ENCODE results near the gene C2orf42. TPM values are rescaled to one million over a fixed set of nuclear protein-coding genes. Genes with fewer than 3 reads are reported as not detected.
A peak's percentile ranks its signal among the peaks of the same experiment; 100 is the strongest.
"Not testable (repeated sequence)": the region's sequence is repeated elsewhere in the genome, so short reads cannot be mapped to it uniquely, and the experiment has no call there.

The C2orf42 gene
- polyA plus RNA-seq, 4 donors = 13.3 to 19.0 (median 18.2) TPM

GRCh38 chr2:70181363-70181956 is 9.4 kb downstream of the C2orf42 start:
- no peak for DNase-seq (ENCODE audit: low read depth in 4 of 4, low spot score in 3 of 4)

DNA sequence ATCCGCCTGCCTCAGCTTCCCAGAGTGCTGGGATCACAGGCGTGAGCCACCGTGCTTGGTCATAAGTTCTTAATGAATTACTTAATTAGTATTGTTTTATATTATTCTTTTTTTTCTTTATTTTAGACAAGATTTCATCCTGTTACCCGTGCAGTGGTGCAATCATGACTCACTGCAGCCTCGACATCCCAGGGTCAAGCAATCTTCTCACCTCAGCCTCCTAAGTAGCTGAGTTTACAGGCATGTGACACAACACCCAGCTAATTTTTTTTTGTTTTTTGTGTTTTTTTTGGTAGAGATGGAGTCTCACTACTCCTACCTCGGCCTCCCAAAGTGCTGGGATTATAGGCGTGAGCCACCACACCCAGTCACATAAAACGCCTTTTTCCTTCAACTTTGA is 17.3 kb downstream of the C2orf42 start:
- no peak for DNase-seq (ENCODE audit: low read depth in 4 of 4, low spot score in 3 of 4)

DNA sequence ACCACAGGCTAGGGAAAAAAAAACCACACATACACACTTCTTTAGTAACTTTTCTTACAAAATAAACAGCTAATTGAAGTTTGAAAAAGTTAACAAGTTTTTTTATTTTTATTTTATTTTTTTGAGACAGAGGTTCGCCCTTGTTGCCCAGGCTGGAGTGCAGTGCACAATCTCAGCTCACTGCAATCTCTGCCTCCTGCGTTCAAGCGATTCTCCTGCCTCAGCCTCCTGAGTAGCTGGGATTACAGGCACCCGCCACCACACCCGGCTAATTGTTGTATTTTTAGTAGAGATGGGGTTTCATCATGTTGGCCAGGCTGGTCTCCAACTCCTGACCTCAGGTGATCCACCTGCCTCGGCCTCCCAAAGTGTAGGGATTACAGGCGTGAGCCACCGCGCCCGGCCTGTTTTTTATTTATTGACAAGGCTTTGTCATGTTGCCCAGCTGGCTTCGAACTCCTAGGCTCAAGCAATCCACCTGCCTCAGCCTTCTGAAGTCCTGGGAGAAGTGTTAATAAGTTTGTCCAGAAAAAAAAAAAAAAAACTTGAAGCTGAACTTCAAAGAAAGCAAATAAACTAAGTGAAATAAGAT is 21.1 kb downstream of the C2orf42 start:
- not testable (repeated sequence) for DNase-seq (ENCODE audit: low read depth in 4 of 4, low spot score in 3 of 4)

GRCh38 chr2:70161069-70161534 is 29.7 kb downstream of the C2orf42 start:
- DNase-seq (ENCODE audit: low read depth in 4 of 4, low spot score in 3 of 4) = no peak

DNA sequence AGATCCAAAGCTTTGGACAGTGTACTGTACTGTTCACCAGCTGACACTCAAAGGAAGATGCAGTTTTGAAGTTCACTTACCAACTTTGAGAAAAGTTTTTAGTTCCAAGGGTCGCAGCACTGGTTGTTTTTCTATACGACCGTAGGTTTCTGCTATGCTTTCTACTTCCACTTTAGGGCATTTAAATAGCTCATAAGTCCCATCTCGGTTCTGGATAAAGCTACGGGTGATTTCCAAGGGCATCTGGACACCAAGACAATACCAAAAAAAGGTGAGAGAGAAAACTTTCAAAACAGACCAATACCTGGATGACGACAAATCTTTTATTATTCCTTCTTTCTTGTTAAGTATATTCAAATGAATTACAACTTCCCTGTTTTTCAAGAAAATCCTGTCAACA is 30.3 kb downstream of the C2orf42 start:
- no peak for DNase-seq (ENCODE audit: low read depth in 4 of 4, low spot score in 3 of 4)

DNA sequence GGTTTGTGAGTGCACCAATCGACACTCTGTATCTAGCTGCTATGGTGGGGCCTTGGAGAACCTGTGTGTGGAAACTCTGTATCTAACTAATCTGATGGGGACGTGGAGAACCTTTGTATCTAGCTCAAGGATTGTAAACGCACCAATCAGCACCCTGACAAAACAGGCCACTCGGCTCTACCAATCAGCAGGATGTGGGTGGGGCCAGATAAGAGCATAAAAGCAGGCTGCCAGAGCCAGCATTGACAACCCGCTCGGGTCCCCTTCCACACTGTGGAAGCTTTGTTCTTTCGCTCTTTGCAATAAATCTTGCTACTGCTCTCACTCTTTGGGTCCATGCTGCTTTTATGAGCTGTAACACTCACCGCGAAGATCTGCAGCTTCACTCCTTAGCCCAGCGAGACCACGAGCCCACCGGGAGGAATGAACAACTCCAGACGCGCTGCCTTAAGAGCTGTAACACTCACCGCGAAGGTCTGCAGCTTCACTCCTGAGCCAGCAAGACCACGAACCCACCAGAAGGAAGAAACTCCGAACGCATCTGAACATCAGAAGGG is 41.6 kb downstream of the C2orf42 start:
- DNase-seq (ENCODE audit: low read depth in 4 of 4, low spot score in 3 of 4) = not testable (repeated sequence)

- DNase-seq (ENCODE audit: low read depth in 4 of 4, low spot score in 3 of 4) = not testable (repeated sequence)
Observed at GRCh38 chr2:70148211-70148760, 42.5 kb downstream of the C2orf42 start.

DNA sequence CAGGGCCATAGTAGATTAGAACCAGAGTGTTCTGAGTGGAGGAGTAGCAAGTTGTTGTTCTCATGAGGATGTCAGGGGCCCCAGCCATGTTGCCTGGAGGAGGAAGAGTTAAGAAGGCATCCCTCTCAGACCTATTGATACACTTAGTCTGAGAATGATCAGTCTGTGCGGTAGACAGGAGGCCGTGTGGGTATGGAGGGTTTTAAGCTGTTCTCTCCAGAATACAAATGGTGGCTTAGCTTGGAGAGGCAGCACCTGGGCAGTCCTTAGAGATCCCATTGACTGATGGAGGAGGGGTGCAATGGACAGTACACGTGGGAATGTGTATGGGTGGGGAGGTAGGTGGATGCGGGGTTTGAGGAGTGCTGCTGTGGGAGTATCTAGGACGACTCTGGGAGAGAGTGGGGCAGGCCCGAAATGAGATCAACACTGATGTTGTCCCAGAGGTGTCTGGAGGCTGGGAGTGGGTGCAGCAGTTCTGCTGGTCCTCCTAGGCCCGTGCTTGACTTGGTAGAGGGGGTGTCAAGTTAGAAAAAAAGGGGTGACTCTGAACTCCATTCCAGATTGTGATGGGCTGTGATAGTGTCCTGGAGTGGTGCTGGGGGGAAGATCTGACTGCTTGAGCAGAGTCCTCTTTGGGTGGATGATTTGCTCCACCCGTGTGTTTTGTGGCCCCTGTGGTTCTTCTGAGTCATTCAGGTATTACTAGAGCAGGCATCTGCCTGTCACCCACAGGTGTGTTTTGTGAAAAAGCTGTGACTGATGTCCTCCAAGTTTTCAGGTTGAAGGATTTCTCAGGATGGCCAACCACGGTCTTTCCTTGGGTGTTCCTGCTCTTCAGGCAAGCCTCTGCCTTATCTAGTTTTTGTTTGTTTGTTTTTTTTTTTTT is 44.7 kb downstream of the C2orf42 start:
- DNase-seq (ENCODE audit: low read depth in 4 of 4, low spot score in 3 of 4) = no peak

GRCh38 chr2:70145144-70145490 is 45.7 kb downstream of the C2orf42 start:
- no peak for DNase-seq (ENCODE audit: low read depth in 4 of 4, low spot score in 3 of 4)

DNA sequence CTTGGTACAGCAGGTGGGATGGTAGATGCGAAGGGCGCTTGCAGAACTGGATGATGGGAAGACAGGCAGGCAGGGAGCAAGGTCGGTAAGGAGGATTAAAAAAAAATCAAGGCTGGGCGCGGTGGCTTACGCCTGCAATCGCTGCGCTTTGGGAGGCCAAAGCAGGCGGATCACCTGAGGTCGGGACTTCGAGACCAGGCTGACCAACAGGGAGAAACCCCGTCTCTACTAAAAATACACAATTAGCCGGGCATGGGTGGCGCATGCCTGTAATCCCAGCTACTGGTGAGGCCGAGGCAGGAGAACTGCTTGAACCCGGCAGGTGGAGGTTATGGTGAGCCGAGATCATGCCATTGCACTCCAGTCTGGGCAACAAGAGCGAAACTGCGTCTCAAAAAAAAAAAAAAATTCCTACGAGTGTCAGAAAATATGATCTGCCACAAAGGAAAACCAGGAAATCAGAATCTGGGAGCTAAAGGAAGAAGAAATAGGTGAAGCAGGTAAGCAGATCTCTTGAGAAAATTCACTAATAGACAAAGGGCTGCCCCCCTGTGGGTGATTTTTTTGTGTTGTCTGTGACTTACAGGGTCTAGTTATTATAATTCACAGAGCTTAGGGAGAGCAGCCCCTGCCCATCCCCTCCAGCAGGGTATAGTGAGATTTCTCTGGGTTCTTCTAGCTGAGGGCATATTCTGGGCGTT is 46.2 kb downstream of the C2orf42 start:
- no peak for DNase-seq (ENCODE audit: low read depth in 4 of 4, low spot score in 3 of 4)

GRCh38 chr2:70143314-70144150 is 47.3 kb downstream of the C2orf42 start:
- DNase-seq (ENCODE audit: low read depth in 4 of 4, low spot score in 3 of 4) = peak in 1 of 4 donors; percentile 46

DNA sequence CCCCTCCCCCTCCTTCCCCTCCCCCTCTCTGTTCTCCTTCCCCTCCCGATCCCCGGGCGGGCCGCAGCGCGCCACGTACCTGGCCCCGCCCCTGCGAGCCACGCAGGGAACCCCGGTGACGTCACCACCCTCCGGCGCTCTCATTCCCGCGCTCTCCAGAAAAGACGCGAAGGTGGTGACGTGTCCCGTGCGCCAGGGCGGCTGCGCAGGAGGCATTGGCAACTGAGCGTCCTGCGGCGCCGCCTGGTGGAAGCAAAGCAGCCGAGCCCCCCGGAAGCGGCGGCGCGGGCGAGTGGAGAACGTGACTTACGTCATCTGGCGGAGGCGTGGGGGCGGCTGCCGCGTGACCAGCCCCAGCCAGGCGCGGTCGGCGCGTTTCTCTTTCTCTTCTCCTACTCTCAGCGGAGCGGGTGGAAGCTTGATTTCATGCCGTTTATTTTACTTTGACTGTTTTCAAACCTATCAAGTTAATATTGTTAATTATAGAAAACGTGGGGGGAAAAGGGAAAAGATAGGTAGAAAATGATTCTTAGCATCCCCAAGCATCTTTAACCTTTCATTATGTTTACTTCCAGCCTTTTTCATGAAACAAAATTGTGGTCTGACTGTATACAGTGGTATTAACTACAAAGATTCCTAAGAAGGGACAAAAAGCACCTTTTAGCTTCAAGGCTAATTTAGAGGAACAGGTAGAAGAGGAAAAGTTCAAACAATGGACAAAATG is 48.1 kb downstream of the C2orf42 start:
- DNase-seq (ENCODE audit: low read depth in 4 of 4, low spot score in 3 of 4) = peak; percentile 99

- DNase-seq (ENCODE audit: low read depth in 4 of 4, low spot score in 3 of 4) = no peak
Observed at GRCh38 chr2:70141902-70142589, 48.8 kb downstream of the C2orf42 start.

DNA sequence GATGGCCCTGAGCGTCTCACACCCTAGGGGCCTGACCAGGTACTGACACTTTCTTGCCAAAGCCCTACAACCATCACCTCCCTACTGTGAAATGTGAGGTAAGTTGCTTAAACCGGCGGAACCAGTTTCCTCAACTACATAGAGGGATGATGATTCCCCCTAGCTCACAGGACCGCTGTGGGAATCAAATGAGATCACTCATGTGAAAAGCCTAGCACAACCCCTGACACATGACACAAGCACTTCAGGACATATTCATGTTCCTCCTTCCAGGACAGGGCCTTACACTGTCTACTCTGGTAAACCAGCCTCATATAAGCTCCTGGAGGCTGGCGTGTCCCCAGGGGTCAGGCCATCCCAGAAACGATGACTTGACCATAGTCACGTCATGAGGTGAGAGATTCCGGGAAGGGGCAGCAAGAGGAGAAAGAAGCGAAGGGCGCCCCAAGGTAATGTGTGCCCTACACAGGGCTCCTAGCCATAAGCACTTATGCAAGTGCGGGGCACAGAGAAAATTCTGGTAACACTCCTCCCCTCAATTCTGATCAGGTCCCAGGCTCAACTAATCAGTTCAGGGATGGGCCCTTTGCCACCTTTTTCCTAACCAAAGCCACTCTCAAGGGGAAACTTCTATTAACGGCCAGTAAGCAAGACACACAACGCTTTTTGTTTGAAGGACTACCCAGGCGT is 49.5 kb downstream of the C2orf42 start:
- DNase-seq (ENCODE audit: low read depth in 4 of 4, low spot score in 3 of 4) = no peak

GRCh38 chr2:70140791-70141211 is 50.0 kb downstream of the C2orf42 start:
- DNase-seq (ENCODE audit: low read depth in 4 of 4, low spot score in 3 of 4) = no peak

DNA sequence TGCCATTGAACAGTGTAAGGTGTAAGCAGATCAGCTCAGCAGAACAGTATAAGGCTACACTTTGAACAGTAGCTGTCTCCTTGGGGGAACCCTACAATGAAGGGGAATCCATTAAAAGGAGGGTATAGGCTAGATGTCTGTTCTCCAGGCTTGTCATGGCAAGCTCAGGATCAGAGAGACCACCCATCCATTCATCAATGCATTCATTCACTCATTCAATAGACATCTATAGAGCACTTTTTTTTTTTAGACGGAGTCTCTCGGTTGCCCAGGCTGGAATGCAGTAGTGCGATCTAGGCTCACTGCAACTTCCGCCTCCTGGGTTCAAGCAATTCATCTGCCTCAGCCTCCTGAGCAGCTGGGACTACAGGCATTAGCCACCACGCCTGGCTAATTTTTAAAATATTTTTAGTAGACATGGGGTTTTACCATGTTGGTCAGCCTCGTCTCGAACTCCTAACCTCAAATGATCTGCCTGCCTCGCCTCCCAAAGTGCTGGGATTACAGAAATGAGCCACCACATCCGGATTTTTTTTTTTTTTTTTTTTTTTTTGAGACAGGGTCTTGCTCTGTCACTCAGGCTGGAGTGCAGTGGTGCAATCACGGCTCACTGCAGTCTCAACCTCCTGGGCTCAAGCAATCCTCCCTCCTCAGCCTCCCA is 56.4 kb downstream of the C2orf42 start:
- DNase-seq (ENCODE audit: low read depth in 4 of 4, low spot score in 3 of 4) = not testable (repeated sequence)
